CD4-positive, alpha-beta T cell treated with Interleukin-10 for 1 hour (primary cell): ENCODE results near the gene TOE1.
"Not testable (repeated sequence)": the region's sequence is repeated elsewhere in the genome, so short reads cannot be mapped to it uniquely, and the experiment has no call there.

ENCODE experiments used
- DNase-seq: peaks from one replicate; pipeline ENCODE4 v3.0.0-alpha.2; 2020

The TOE1 gene

GRCh38 chr1:45360981-45361380 lies 21.0 kb downstream of the TOE1 start:
- not testable (repeated sequence) for DNase-seq

GRCh38 chr1:45364294-45364693 lies 24.3 kb downstream of the TOE1 start:
- no peak for DNase-seq

GRCh38 chr1:45365051-45365450 lies 25.1 kb downstream of the TOE1 start:
- no peak for DNase-seq

GRCh38 chr1:45370575-45370974 lies 30.6 kb downstream of the TOE1 start:
- DNase-seq = no peak

- no peak for DNase-seq
Observed at GRCh38 chr1:45373573-45373972, 33.6 kb downstream of the TOE1 start.

- no peak for DNase-seq
Observed at GRCh38 chr1:45375104-45376090, 35.4 kb downstream of the TOE1 start.

- DNase-seq = no peak
Observed at GRCh38 chr1:45378184-45378583, 38.2 kb downstream of the TOE1 start.

GRCh38 chr1:45379524-45379923 lies 39.6 kb downstream of the TOE1 start:
- DNase-seq = no peak

- DNase-seq = no peak
Observed at GRCh38 chr1:45380125-45380524, 40.2 kb downstream of the TOE1 start.

- no peak for DNase-seq
Observed at GRCh38 chr1:45380730-45381129, 40.8 kb downstream of the TOE1 start.

- no peak for DNase-seq
Observed at GRCh38 chr1:45381243-45381642, 41.3 kb downstream of the TOE1 start.

- DNase-seq = no peak
Observed at GRCh38 chr1:45383191-45383590, 43.2 kb downstream of the TOE1 start.

- DNase-seq = not testable (repeated sequence)
Observed at GRCh38 chr1:45384213-45384612, 44.2 kb downstream of the TOE1 start.

- no peak for DNase-seq
Observed at GRCh38 chr1:45385302-45385701, 45.3 kb downstream of the TOE1 start.

- DNase-seq = no peak
Observed at GRCh38 chr1:45386219-45386618, 46.2 kb downstream of the TOE1 start.
